Transverse colon (tissue), 4 donors: ENCODE data around the gene HLA-DOA. TPM values are rescaled to one million over a fixed set of nuclear protein-coding genes. Genes with fewer than 3 reads are reported as not detected.

Experiments
- DNase-seq: peaks from one replicate; pipeline ENCODE4 v3.0.0-alpha.2; 2019
- H3K27ac ChIP-seq, 4 donors: fragments of 200-600 bp; sonication (generic); 2 replicates each; pipeline ENCODE4 v1.5.1; 2016 to 2018; ENCODE audit warnings: inconsistent platforms in 4 of 4
- H3K27me3 ChIP-seq: fragments of 200-600 bp; sonication (generic); 2 replicates; pipeline ENCODE4 v1.5.1; 2017; ENCODE audit warnings: inconsistent platforms
- H3K36me3 ChIP-seq, 4 donors: fragments of 200-600 bp; sonication (generic); 2 replicates each; pipeline ENCODE4 v1.5.1; 2017 to 2019; ENCODE audit warnings: inconsistent platforms in 4 of 4
- H3K4me1 ChIP-seq, 4 donors: fragments of 200-600 bp; sonication (generic); 2 replicates each; pipeline ENCODE4 v1.5.1; 2017 to 2020; ENCODE audit warnings: inconsistent platforms in 4 of 4
- H3K4me3 ChIP-seq, 4 donors: fragments of 200-600 bp; sonication (generic); 1 replicate in 1 of 4; 2 replicates in 3 of 4; pipeline versions ENCODE4 v1.5.1 to v1.6.1; 2017 to 2019; ENCODE audit warnings: inconsistent platforms in 4 of 4
- H3K9me3 ChIP-seq, 2 donors: fragments of 200-600 bp; sonication (generic); 2 replicates each; pipeline ENCODE4 v1.5.1; 2017 to 2019; ENCODE audit warnings: inconsistent platforms in 2 of 2
- EP300 ChIP-seq: sonication (generic); formaldehyde crosslinking; IDR thresholded peaks from one replicate; pipeline ENCODE4 v1.6.1; 2017; ENCODE audit warnings: antibody characterized with exemption, low read depth
- POLR2A ChIP-seq: fragments of 450-650 bp; IDR thresholded peaks from one replicate; pipeline ENCODE4 v1.6.1; 2016; ENCODE audit warnings: antibody characterized with exemption, mild to moderate bottlenecking, moderate library complexity
- POLR2AphosphoS5 ChIP-seq, 3 donors: sonication (generic); formaldehyde crosslinking; IDR thresholded peaks; one replicate each; pipeline ENCODE4 v1.6.1; 2016; ENCODE audit warnings: antibody characterized with exemption in 3 of 3
- WGBS, 2 donors: methylation state at CpG; one replicate each; pipeline ENCODE4 v1.1.5; 2018; ENCODE audit warnings: low coverage in 1 of 2; 5-methylcytosine and 5-hydroxymethylcytosine counted together
- in situ Hi-C, 4 donors: fragments of 200-750 bp; cut with MboI; loops; one replicate each; pipeline versions ENCODE4 v1.15.0 to v1.15.1; 2017; ENCODE audit warnings: low sequenced_read_pairs in 3 of 4, low pct_ligation_motif_present in 1 of 4, low pct_unique_long_range_greater_than_20kb in 1 of 4
- intact Hi-C: fragments of 100-400 bp; cut with DNase I; formaldehyde crosslinking; loops from one replicate; pipeline ENCODE4 v1.15.1; 2023; ENCODE audit warnings: low total_unique reads
- total RNA-seq, 4 donors: library from RNA; depleted of rRNA; stranded (reverse); fragments of >200 nt; gene quantifications; one replicate each; pipeline ENCODE4 v1.1.0, GENCODE V29; 2016
- TF ChIP-seq, protein P1 (sequence below), 5 experiments: fragments of 200-600 bp in 3 of 5; fragments of 450-650 bp in 2 of 5; sonication (generic) in 3 of 5; IDR thresholded peaks; 1 replicate in 2 of 5; 2 replicates in 3 of 5; pipeline ENCODE4 v1.5.1; 2016 to 2017; ENCODE audit warnings: antibody characterized with exemption in 5 of 5, inconsistent platforms in 3 of 5, mild to moderate bottlenecking in 2 of 5, moderate library complexity in 1 of 5

HLA-DOA gene
- total RNA-seq, 4 donors from 2014 or later: 0.82 to 7.9 (median 2.6) TPM

DNA sequence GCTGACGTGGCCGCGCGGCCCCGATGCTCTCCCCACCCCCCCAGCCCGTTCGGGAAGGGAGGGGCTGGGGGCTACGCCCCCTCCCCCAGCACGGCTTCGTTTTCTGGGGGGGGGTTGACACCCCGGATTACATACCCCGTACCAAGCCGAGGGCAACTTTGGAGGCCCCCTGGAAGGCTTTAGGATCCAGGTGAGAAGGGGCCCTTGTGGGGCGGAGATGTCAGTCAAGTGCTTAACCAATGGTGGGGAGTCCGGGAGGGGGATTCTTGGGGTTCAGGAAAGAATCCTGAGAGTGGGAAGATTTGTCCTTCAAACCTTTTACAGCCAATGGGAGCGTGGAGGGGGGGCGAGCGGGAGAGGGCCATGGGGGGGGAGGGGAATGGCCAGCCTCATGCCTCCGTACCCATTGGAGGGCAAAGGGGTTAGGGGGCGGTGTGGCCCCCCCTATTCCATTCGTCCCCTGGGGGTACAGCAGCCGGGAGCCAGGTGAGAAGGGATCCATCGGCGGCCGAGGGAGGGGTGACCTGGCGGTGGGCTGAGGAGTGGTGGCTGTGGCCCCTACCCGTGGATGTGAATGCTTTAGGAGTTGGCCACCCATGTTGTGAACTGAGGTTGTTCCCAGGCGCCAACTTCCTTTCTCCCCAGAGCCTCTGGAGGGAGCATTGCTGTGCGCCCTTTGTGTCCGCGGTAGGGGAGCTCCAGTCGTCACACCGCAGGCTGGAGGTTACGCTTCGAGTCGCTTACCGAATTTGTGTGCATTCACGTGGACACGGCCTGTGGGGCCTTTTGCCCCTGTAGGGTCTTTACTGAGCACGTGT is 40.3 kb downstream of the HLA-DOA start:
- in situ Hi-C loops (loop anchor here in 1 of 4 donors (25.0 kb wide), 1 partner anchor 443 kb away; the partner anchor contains the start of genes CUTA, PHF1 and SYNGAP1), intact Hi-C loops (no loop called here)
- peak; percentile 65 for DNase-seq
- no peaks in the 10 kb centered on the region for H3K36me3 ChIP-seq
- no peaks in the 10 kb centered on the region for H3K9me3 ChIP-seq
- TF ChIP-seq, protein P1, sequence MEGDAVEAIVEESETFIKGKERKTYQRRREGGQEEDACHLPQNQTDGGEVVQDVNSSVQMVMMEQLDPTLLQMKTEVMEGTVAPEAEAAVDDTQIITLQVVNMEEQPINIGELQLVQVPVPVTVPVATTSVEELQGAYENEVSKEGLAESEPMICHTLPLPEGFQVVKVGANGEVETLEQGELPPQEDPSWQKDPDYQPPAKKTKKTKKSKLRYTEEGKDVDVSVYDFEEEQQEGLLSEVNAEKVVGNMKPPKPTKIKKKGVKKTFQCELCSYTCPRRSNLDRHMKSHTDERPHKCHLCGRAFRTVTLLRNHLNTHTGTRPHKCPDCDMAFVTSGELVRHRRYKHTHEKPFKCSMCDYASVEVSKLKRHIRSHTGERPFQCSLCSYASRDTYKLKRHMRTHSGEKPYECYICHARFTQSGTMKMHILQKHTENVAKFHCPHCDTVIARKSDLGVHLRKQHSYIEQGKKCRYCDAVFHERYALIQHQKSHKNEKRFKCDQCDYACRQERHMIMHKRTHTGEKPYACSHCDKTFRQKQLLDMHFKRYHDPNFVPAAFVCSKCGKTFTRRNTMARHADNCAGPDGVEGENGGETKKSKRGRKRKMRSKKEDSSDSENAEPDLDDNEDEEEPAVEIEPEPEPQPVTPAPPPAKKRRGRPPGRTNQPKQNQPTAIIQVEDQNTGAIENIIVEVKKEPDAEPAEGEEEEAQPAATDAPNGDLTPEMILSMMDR (IDR thresholded peaks at IDR 0.05): no peak
- TF ChIP-seq POLR2A: peak; percentile 70
- peak overlapping the region; percentile 63 to 86 (median 77) for H3K4me3 ChIP-seq
- 0 to 2% methylated on average over 7 to 31 of the region's 40 CpGs for WGBS, 2 donors
- H3K27ac ChIP-seq: peak overlapping the region; percentile 98 to 100 (median 99)
- peaks cover 6 to 30% (median 23%) of the 10 kb centered on the region in 4 donors for H3K4me1 ChIP-seq
- no peaks in the 10 kb centered on the region for H3K27me3 ChIP-seq

DNA sequence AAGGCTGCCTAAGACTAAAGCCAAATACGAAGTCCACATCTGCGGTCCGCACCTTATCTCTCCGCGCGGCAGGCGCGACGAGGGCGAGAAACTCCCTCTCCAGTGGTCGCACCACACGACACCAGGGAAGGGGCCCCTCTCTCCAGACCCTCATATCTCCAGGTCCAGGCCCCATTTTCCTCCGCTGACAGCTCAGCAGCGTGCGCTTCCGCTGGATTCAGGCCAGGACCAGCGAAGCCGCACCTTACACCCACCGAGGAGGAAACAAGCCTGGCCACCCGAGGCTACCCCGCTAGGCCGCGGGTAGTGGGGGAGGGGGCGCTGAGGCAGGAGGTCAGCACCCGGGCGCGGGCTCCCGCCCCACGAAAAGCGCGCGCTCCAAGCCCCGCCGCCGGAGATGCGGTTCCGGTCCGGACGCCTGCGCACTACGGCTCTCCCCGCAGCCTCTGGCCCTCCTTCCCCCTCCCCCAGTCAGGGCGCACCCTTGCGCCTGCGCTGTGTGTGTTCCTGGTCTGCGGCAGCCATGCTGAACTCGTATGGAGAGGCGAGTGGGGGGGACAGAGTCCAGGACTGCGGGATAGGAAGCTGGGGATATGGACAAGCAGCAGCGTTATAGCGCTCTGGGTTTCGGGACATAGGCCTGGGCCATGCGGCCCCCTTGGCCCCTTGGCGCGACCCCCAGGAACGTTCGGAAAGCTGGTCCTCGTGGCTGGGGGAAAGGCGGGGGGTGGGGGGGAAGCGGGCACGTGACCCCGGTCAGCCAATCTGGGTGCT is 41.1 kb downstream of the HLA-DOA start, which contains the start of gene BRD2:
Gene BRD2, plus strand, starts transcription at position 502 of the 774 bp plus-strand sequence. CDS start 4,305 bp downstream, outside the sequence.
- peak; percentile 97 for DNase-seq
- Histone ChIP-seq H3K36me3 (no peaks in the 10 kb centered on the region), H3K4me1 (peaks cover 6 to 32% (median 23%) of the 10 kb centered on the region in 4 donors), H3K4me3 (peak within 1 kb of the TSS; percentile 63 to 86 (median 77)), H3K27ac (peak within 1 kb of the TSS; percentile 98 to 100 (median 99)), H3K9me3 (no peaks in the 10 kb centered on the region), H3K27me3 (no peaks in the 10 kb centered on the region)
- TF ChIP-seq POLR2AphosphoS5 (IDR thresholded peaks at IDR 0.05) (peak; percentile 94 to 97 (median 97)), EP300 (no peak), POLR2A (peak; percentile 98)
- TF ChIP-seq, protein P1 (IDR thresholded peaks at IDR 0.05): no peak
- in situ Hi-C loops: loop anchor here in 1 of 4 donors (25.0 kb wide), 1 partner anchor 444 kb away; the partner anchor contains the start of genes CUTA, PHF1 and SYNGAP1
- WGBS, 2 donors: 0% methylated on average over 45 of the region's 62 CpGs; no CpG with 5 or more reads in 1 of the 2 donors
- intact Hi-C loops: no loop called here

DNA sequence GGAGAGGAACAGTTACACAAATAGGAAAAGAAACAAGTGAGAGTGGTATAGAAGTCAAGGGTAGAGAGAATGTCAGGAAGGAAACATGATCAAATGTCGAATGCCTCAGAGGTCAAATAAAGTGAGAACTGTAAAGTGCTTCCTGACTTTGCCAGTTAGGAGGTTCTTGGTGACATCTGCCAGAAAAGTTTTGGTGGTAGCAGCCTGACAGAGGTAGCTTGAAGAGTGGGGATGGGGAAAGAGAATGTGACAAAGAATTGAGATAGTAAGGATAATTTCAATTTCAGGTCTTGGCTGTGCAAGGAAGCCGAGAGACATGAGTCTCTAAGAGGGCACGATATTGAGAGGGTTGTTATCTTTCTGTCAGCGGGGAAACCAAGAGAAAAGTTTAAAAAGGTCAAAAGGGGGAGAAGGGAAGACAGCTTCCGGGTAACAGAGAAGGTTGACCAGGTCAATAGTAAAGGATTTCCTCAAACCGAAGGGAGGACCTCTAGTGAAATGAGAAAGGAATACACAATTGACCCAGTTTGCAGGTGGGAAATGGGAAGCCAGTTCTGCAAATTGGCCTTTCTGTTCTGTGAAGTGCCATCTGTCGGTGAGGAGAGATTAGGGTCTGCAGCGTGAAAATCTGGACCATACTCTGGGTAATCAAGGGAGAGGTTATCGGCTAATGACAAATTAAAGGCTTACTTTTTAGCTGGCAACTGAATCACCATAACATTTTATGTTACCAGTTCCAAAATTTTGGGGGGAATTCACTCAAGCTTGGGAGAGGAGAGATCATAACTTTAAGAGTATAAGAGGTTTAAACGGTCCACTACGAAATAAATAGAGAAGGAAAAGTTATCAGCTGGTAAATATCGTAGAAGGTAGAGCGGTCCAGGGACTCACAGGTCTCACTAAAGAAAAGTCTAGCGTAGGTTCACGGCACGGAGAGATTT is 42.0 kb downstream of the HLA-DOA start:
- DNase-seq: peak; percentile 37
- TF ChIP-seq, protein P1 (IDR thresholded peaks at IDR 0.05): peak in 4 of 5 experiments; percentile 40 to 63 (median 46)
- TF ChIP-seq POLR2A (no peak), EP300 (no peak), POLR2AphosphoS5 (IDR thresholded peaks at IDR 0.05) (peak in 1 of 3 donors; percentile 8)
- 3 to 4% methylated on average over 11 to 16 of the region's 16 CpGs for WGBS, 2 donors
- H3K27me3 ChIP-seq: no peaks in the 10 kb centered on the region
- no peaks in the 10 kb centered on the region for H3K9me3 ChIP-seq
- in situ Hi-C loops: loop anchor here in 1 of 4 donors (25.0 kb wide), 1 partner anchor 445 kb away; the partner anchor contains the start of genes CUTA, PHF1 and SYNGAP1
- peak overlapping the region; percentile 63 to 86 (median 77) for H3K4me3 ChIP-seq
- peak overlapping the region; percentile 98 to 100 (median 99) for H3K27ac ChIP-seq
- peaks cover 6 to 32% (median 23%) of the 10 kb centered on the region in 4 donors for H3K4me1 ChIP-seq
- no peaks in the 10 kb centered on the region for H3K36me3 ChIP-seq
- intact Hi-C loops: no loop called here
